ENCODE data around the gene SMAGP.

SMAGP gene

GRCh38 chr12:51196547-51196946, 73.7 kb downstream of the SMAGP start:
- DNase-seq (ENCODE audit: low spot score), result no peak

- DNase-seq (ENCODE audit: low spot score), result no peak
These were observed 74.4 kb downstream of the SMAGP start for GRCh38 chr12:51195841-51196240.
